C4-2B (cell line): ENCODE results near the gene KCNN2.

Experiments
- H3K27ac ChIP-seq: fragments of 450-650 bp; 2 replicates; pipeline ENCODE4 v1.5.1; 2017
- ZFX ChIP-seq: fragments of 450-650 bp; IDR thresholded peaks from 2 replicates; pipeline ENCODE4 v1.6.1; 2017
- TF ChIP-seq, protein P1 (sequence below): fragments of 450-650 bp; conservative IDR thresholded peaks from 2 replicates; pipeline ENCODE4 v1.5.1; 2017; ENCODE audit warnings: mild to moderate bottlenecking

The KCNN2 gene

GRCh38 chr5:114458726-114459125 is 96.9 kb downstream of the KCNN2 start:
- no peak overlapping the region for H3K27ac ChIP-seq
- no peak for TF ChIP-seq ZFX
- TF ChIP-seq, protein P1, sequence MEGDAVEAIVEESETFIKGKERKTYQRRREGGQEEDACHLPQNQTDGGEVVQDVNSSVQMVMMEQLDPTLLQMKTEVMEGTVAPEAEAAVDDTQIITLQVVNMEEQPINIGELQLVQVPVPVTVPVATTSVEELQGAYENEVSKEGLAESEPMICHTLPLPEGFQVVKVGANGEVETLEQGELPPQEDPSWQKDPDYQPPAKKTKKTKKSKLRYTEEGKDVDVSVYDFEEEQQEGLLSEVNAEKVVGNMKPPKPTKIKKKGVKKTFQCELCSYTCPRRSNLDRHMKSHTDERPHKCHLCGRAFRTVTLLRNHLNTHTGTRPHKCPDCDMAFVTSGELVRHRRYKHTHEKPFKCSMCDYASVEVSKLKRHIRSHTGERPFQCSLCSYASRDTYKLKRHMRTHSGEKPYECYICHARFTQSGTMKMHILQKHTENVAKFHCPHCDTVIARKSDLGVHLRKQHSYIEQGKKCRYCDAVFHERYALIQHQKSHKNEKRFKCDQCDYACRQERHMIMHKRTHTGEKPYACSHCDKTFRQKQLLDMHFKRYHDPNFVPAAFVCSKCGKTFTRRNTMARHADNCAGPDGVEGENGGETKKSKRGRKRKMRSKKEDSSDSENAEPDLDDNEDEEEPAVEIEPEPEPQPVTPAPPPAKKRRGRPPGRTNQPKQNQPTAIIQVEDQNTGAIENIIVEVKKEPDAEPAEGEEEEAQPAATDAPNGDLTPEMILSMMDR = no peak

- TF ChIP-seq, protein P1 = no peak
- TF ChIP-seq ZFX = no peak
- H3K27ac ChIP-seq = peak overlapping the region; percentile 45; the same call in 1 of the 2 replicates
These were observed 105.3 kb downstream of the KCNN2 start for GRCh38 chr5:114467171-114467570.

DNA sequence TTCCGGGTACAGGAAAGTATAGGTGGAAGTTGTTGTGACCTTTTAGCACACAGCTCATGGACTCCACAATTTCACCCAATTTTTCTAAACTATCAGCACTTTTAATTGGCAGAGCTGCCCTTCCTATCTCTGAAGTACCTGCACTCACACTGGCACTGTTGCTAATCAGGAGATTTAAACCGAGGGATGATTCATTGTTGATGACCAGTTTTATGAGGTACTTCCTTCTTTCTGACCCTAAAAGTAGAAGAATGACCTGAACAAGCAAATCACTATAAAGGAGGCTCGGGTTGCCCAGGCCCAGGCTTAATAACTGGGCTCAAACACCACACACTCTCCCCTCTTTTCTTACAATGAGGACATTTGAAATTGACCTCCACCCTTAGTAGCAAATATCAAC is 105.9 kb downstream of the KCNN2 start:
- H3K27ac ChIP-seq = peak overlapping the region; percentile 45; the same call in 1 of the 2 replicates
- TF ChIP-seq ZFX = no peak
- TF ChIP-seq, protein P1 = no peak

DNA sequence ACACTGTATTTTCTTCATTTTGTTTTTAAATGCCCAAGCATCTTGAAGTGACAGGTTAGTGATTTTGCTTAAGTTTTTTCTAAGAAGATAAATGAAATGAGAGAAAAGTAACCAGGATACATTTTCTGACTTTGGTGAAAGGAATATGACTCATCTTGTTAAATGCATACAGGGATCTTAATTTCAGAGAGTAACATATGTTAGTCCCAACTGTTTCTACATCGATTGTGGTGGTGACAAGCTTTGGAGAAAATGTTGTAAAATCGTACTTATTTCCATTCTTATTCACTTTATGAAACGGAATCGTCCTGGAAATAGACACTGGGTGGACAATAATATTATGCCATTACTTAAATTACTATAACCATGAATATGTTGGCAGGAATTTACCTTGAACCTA is 107.5 kb downstream of the KCNN2 start:
- H3K27ac ChIP-seq = no peak overlapping the region
- TF ChIP-seq, protein P1 = no peak
- no peak for TF ChIP-seq ZFX

DNA sequence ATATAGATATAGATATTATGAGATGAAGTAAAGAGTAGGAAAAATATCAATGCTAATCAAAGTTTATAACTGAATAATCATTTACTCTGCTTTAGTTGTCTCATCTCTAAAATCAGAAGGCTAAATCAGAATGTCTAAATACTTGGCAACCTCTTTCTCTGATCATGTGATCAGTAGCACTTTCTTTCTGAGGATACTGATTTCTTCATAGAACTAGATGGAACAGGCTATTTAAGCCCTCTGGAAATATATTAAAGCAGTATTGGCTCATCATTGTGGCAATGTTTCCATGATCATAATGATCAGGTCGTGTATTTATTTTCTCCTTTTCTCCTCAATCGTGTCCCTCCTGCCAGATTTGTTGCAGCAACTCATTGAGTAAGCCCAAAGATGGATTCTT is 109.7 kb downstream of the KCNN2 start:
- no peak for TF ChIP-seq ZFX
- TF ChIP-seq, protein P1 = no peak
- peak overlapping the region; percentile 80 for H3K27ac ChIP-seq

GRCh38 chr5:114473541-114473940 is 111.7 kb downstream of the KCNN2 start:
- no peak overlapping the region for H3K27ac ChIP-seq
- no peak for TF ChIP-seq ZFX
- TF ChIP-seq, protein P1 = no peak

DNA sequence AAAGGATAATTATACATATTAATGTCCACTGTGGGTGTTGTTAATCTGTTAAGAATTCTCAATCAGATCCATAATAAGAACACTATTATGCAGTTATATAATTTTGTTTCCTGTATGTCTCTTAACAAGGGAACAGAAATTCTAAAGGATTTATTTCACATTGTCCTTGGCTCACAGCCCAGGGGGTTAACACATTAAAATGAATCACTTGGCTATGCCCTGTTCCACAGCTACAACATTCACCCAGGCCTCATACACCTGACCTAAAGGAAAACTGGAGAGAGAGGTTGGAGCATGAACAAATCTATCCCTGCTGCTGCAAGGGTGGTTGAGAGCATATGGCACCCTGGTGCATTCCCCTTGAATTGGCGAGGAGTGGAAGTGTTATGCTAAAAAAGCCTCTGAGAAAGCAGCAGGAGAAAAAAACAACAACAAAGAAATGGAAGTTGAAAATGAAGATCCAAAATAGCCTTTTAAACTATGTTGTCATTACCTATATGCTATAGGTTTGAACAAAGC is 116.0 kb downstream of the KCNN2 start:
- H3K27ac ChIP-seq = no peak overlapping the region
- TF ChIP-seq, protein P1 = no peak
- no peak for TF ChIP-seq ZFX
